Measurements from ENCODE around the gene ROBO1. TPM values are rescaled to one million over a fixed set of nuclear protein-coding genes. Genes with fewer than 3 reads are reported as not detected.

ROBO1 gene
- total RNA-seq, 1 donor: 69.8 TPM

- Histone ChIP-seq H2AFZ (ENCODE audit: low read length) (no peak overlapping the region), H3K4me2 (ENCODE audit: insufficient read depth, low read length) (no peak overlapping the region), H3K79me2 (ENCODE audit: insufficient read depth, low read length) (no peaks in the 10 kb centered on the region), H3K36me3 (ENCODE audit: insufficient read depth, low read length) (no peaks in the 10 kb centered on the region), H3K27me3 (ENCODE audit: insufficient read depth, low read length) (no peaks in the 10 kb centered on the region), H3K9me3 (ENCODE audit: low read depth, low read length) (no peaks in the 10 kb centered on the region), H3K4me3 (ENCODE audit: insufficient read depth, low read length) (no peak overlapping the region), H4K20me1 (ENCODE audit: insufficient read depth, low read length) (no peaks in the 10 kb centered on the region), H3K4me1 (ENCODE audit: insufficient read depth, low read length) (no peaks in the 10 kb centered on the region), H3K27ac (ENCODE audit: low read depth, low read length) (no peak overlapping the region)
- DNase-seq (ENCODE audit: insufficient read length, low spot score, missing footprints): no peak
- TF ChIP-seq CTCF (IDR thresholded peaks at IDR 0.05; ENCODE audit: extremely low read depth, low read depth, low read length): no peak
Observed at GRCh38 chr3:78580681-78581080, 1187.1 kb downstream of the ROBO1 start.

GRCh38 chr3:78571486-78571885 lies 1196.3 kb downstream of the ROBO1 start:
- no peak for TF ChIP-seq CTCF (IDR thresholded peaks at IDR 0.05; ENCODE audit: extremely low read depth, low read depth, low read length)
- H3K4me1 ChIP-seq (ENCODE audit: insufficient read depth, low read length): no peaks in the 10 kb centered on the region
- no peaks in the 10 kb centered on the region for H3K9me3 ChIP-seq (ENCODE audit: low read depth, low read length)
- no peak overlapping the region for H2AFZ ChIP-seq (ENCODE audit: low read length)
- no peaks in the 10 kb centered on the region for H3K36me3 ChIP-seq (ENCODE audit: insufficient read depth, low read length)
- no peak overlapping the region for H3K4me3 ChIP-seq (ENCODE audit: insufficient read depth, low read length)
- H3K27ac ChIP-seq (ENCODE audit: low read depth, low read length): no peak overlapping the region
- H3K4me2 ChIP-seq (ENCODE audit: insufficient read depth, low read length): no peak overlapping the region
- no peak for DNase-seq (ENCODE audit: insufficient read length, low spot score, missing footprints)
- no peaks in the 10 kb centered on the region for H3K27me3 ChIP-seq (ENCODE audit: insufficient read depth, low read length)
- H4K20me1 ChIP-seq (ENCODE audit: insufficient read depth, low read length): no peaks in the 10 kb centered on the region
- H3K79me2 ChIP-seq (ENCODE audit: insufficient read depth, low read length): no peaks in the 10 kb centered on the region

GRCh38 chr3:78570496-78570895 lies 1197.3 kb downstream of the ROBO1 start:
- no peak for TF ChIP-seq CTCF (IDR thresholded peaks at IDR 0.05; ENCODE audit: extremely low read depth, low read depth, low read length)
- no peak overlapping the region for H3K4me3 ChIP-seq (ENCODE audit: insufficient read depth, low read length)
- H3K4me2 ChIP-seq (ENCODE audit: insufficient read depth, low read length): no peak overlapping the region
- H3K79me2 ChIP-seq (ENCODE audit: insufficient read depth, low read length): no peaks in the 10 kb centered on the region
- no peaks in the 10 kb centered on the region for H3K27me3 ChIP-seq (ENCODE audit: insufficient read depth, low read length)
- H3K9me3 ChIP-seq (ENCODE audit: low read depth, low read length): no peaks in the 10 kb centered on the region
- H4K20me1 ChIP-seq (ENCODE audit: insufficient read depth, low read length): no peaks in the 10 kb centered on the region
- H3K36me3 ChIP-seq (ENCODE audit: insufficient read depth, low read length): no peaks in the 10 kb centered on the region
- DNase-seq (ENCODE audit: insufficient read length, low spot score, missing footprints): no peak
- H2AFZ ChIP-seq (ENCODE audit: low read length): no peak overlapping the region
- no peaks in the 10 kb centered on the region for H3K4me1 ChIP-seq (ENCODE audit: insufficient read depth, low read length)
- no peak overlapping the region for H3K27ac ChIP-seq (ENCODE audit: low read depth, low read length)

- no peak overlapping the region for H2AFZ ChIP-seq (ENCODE audit: low read length)
- H3K27me3 ChIP-seq (ENCODE audit: insufficient read depth, low read length): no peaks in the 10 kb centered on the region
- no peak for TF ChIP-seq CTCF (IDR thresholded peaks at IDR 0.05; ENCODE audit: extremely low read depth, low read depth, low read length)
- no peaks in the 10 kb centered on the region for H3K4me1 ChIP-seq (ENCODE audit: insufficient read depth, low read length)
- H3K4me3 ChIP-seq (ENCODE audit: insufficient read depth, low read length): no peak overlapping the region
- H3K4me2 ChIP-seq (ENCODE audit: insufficient read depth, low read length): no peak overlapping the region
- H3K36me3 ChIP-seq (ENCODE audit: insufficient read depth, low read length): no peaks in the 10 kb centered on the region
- H4K20me1 ChIP-seq (ENCODE audit: insufficient read depth, low read length): no peaks in the 10 kb centered on the region
- H3K9me3 ChIP-seq (ENCODE audit: low read depth, low read length): no peaks in the 10 kb centered on the region
- no peak for DNase-seq (ENCODE audit: insufficient read length, low spot score, missing footprints)
- no peak overlapping the region for H3K27ac ChIP-seq (ENCODE audit: low read depth, low read length)
- H3K79me2 ChIP-seq (ENCODE audit: insufficient read depth, low read length): no peaks in the 10 kb centered on the region
Observed at GRCh38 chr3:78569804-78570203, 1198.0 kb downstream of the ROBO1 start.
